H1 (cell line): ENCODE measurements around the gene TBC1D25. TPM values are rescaled to one million over a fixed set of nuclear protein-coding genes. Genes with fewer than 3 reads are reported as not detected.

ENCODE experiments used
- CTCF ChIA-PET: fragments of 300-600 bp; sonication (Branson Sonifier 250); formaldehyde crosslinking; loops from one replicate; lab custom pipeline; 2021; ENCODE audit not compliant: partially characterized antibody; lab: Charles Lee
- POLR2A ChIA-PET: fragments of 300-600 bp; sonication (Branson Sonifier 250); formaldehyde crosslinking; loops from one replicate; lab custom pipeline; 2021; ENCODE audit warnings: inconsistent platforms; ENCODE audit not compliant: partially characterized antibody; lab: Charles Lee
- DNase-seq, 2 experiments: peaks; one replicate each; pipeline versions ENCODE4 v3.0.0 to v3.0.0-alpha.2; 2010 to 2022; ENCODE audit warnings: low spot score in 2 of 2, low read depth in 1 of 2, mixed read lengths in 1 of 2
- FAIRE-seq: peaks from 2 replicates; lab custom pipeline; 2011; peaks lifted over from hg19 to GRCh38; lab: Jason Lieb, UNC
- H2AFZ ChIP-seq: 2 replicates; pipeline ENCODE4 v1.8.1; 2012; ENCODE audit warnings: low read length, inconsistent platforms
- H2AK5ac ChIP-seq: 2 replicates; pipeline ENCODE4 v1.6.1; 2013; ENCODE audit warnings: low read depth, low read length
- H2BK120ac ChIP-seq: replicated peaks from 2 replicates; pipeline ENCODE3; 2013; ENCODE audit warnings: low read depth, low read length, inconsistent platforms
- H2BK12ac ChIP-seq: 2 replicates; pipeline ENCODE4 v1.6.1; 2013; ENCODE audit warnings: low read depth, low read length
- H2BK15ac ChIP-seq: 2 replicates; pipeline ENCODE4 v1.6.1; 2013; ENCODE audit warnings: low read length
- H2BK20ac ChIP-seq: 2 replicates; pipeline ENCODE4 v1.6.1; 2013; ENCODE audit warnings: low read length
- H2BK5ac ChIP-seq: 2 replicates; pipeline ENCODE4 v1.6.1; 2013; ENCODE audit warnings: low read depth, low read length
- H3K14ac ChIP-seq: 2 replicates; pipeline ENCODE4 v1.6.1; 2013; ENCODE audit warnings: inconsistent platforms; ENCODE audit not compliant: insufficient read length
- H3K18ac ChIP-seq: 2 replicates; pipeline ENCODE4 v1.6.1; 2013; ENCODE audit warnings: low read length; ENCODE audit errors: extremely low read depth
- H3K23ac ChIP-seq: 2 replicates; pipeline ENCODE4 v1.6.1; 2013; ENCODE audit warnings: inconsistent platforms; ENCODE audit not compliant: insufficient read length
- H3K23me2 ChIP-seq: 2 replicates; pipeline ENCODE4 v1.6.1; 2013; ENCODE audit warnings: low read depth, low read length
- H3K27ac ChIP-seq: 2 replicates; pipeline ENCODE4 v1.6.1; 2011; ENCODE audit warnings: low read depth, low read length, inconsistent platforms
- H3K27me3 ChIP-seq, 4 experiments: replicated peaks in 1 of 4; 1 replicate in 1 of 4; 2 replicates in 3 of 4; pipeline versions ENCODE4 v1.6.1 to v1.8.1; 2011 to 2013; ENCODE audit warnings: low read length in 3 of 4, mild to moderate bottlenecking in 3 of 4, inconsistent platforms in 2 of 4, mixed read lengths in 2 of 4, moderate library complexity in 1 of 4; ENCODE audit not compliant: control insufficient read depth in 3 of 4, insufficient read depth in 3 of 4; ENCODE audit errors: extremely low read depth in 1 of 4
- H3K36me3 ChIP-seq, 4 experiments: 2 replicates each; pipeline versions ENCODE4 v1.6.1 to v1.8.1; 2011 to 2013; ENCODE audit warnings: mild to moderate bottlenecking in 4 of 4, low read length in 3 of 4, moderate library complexity in 2 of 4, control low read depth in 1 of 4, inconsistent platforms in 1 of 4; ENCODE audit not compliant: insufficient read depth in 4 of 4, control insufficient read depth in 2 of 4
- H3K4ac ChIP-seq: replicated peaks from 2 replicates; pipeline ENCODE3; 2013; ENCODE audit warnings: low read length, low read depth, mixed read lengths, inconsistent platforms; ENCODE audit not compliant: insufficient read length
- H3K4me1 ChIP-seq, 4 experiments: replicated peaks in 1 of 4; 1 replicate in 1 of 4; 2 replicates in 3 of 4; pipeline versions ENCODE4 v1.6.1 to v1.8.1; 2011 to 2013; ENCODE audit warnings: low read length in 3 of 4, inconsistent platforms in 2 of 4, mixed read lengths in 1 of 4; ENCODE audit not compliant: insufficient read depth in 4 of 4, control insufficient read depth in 3 of 4
- H3K4me2 ChIP-seq, 2 experiments: 2 replicates each; pipeline versions ENCODE4 v1.6.1 to v1.8.1; 2011 to 2013; ENCODE audit warnings: low read depth in 2 of 2, low read length in 2 of 2, control low read depth in 1 of 2, inconsistent platforms in 1 of 2, mild to moderate bottlenecking in 1 of 2; ENCODE audit not compliant: insufficient read depth in 1 of 2
- H3K4me3 ChIP-seq, 4 experiments: fragments of 200-600, 300-600 bp in 1 of 4; sonication (generic), shearing (Covaris generic), sonication (Bioruptor Twin) in 1 of 4; 2 replicates each; pipeline versions ENCODE4 v1.5.1 to v1.8.1; 2011 to 2016; ENCODE audit warnings: low read length in 4 of 4, low read depth in 3 of 4, control low read depth in 2 of 4, inconsistent platforms in 2 of 4, mild to moderate bottlenecking in 2 of 4, mixed read lengths in 1 of 4, moderate library complexity in 1 of 4; ENCODE audit not compliant: insufficient read depth in 2 of 4; ENCODE audit errors: extremely low read depth in 1 of 4
- H3K56ac ChIP-seq: replicated peaks from 2 replicates; pipeline ENCODE3; 2013; ENCODE audit warnings: low read depth, mild to moderate bottlenecking, mixed read lengths, low read length, inconsistent platforms; ENCODE audit not compliant: insufficient read length
- H3K79me1 ChIP-seq: 2 replicates; pipeline ENCODE4 v1.6.1; 2013; ENCODE audit warnings: low read depth, low read length, control low read depth
- H3K79me2 ChIP-seq, 2 experiments: 2 replicates each; pipeline versions ENCODE4 v1.6.1 to v1.8.1; 2012 to 2013; ENCODE audit warnings: low read length in 2 of 2, mild to moderate bottlenecking in 2 of 2, inconsistent platforms in 1 of 2; ENCODE audit not compliant: insufficient read depth in 2 of 2, control insufficient read depth in 1 of 2
- H3K9ac ChIP-seq, 4 experiments: replicated peaks in 1 of 4; 1 replicate in 1 of 4; 2 replicates in 3 of 4; pipeline versions ENCODE4 v1.6.1 to v1.8.1; 2011 to 2013; ENCODE audit warnings: low read depth in 3 of 4, low read length in 3 of 4, control low read depth in 2 of 4, mild to moderate bottlenecking in 2 of 4, moderate library complexity in 2 of 4, inconsistent platforms in 1 of 4; ENCODE audit errors: extremely low read depth in 1 of 4
- H3K9me3 ChIP-seq, 2 experiments: 2 replicates each; pipeline versions ENCODE4 v1.6.1 to v1.8.1; 2012 to 2013; ENCODE audit warnings: mild to moderate bottlenecking in 2 of 2, moderate library complexity in 2 of 2, control low read depth in 1 of 2, inconsistent platforms in 1 of 2, low read depth in 1 of 2, low read length in 1 of 2, mixed read lengths in 1 of 2; ENCODE audit not compliant: insufficient read depth in 2 of 2
- H4K20me1 ChIP-seq, 2 experiments: replicated peaks in 1 of 2; 2 replicates each; pipeline versions ENCODE3 to v1.8.1; 2011 to 2013; ENCODE audit warnings: inconsistent platforms in 2 of 2, low read length in 2 of 2, mild to moderate bottlenecking in 1 of 2; ENCODE audit not compliant: insufficient read depth in 2 of 2, control insufficient read depth in 1 of 2
- H4K5ac ChIP-seq: 2 replicates; pipeline ENCODE4 v1.6.1; 2013; ENCODE audit warnings: low read length, low read depth, mixed read lengths, inconsistent platforms; ENCODE audit not compliant: insufficient read length
- H4K8ac ChIP-seq: 2 replicates; pipeline ENCODE4 v1.8.0; 2013; ENCODE audit warnings: mild to moderate bottlenecking, moderate library complexity, low read length, inconsistent platforms; ENCODE audit not compliant: insufficient read depth; ENCODE audit errors: extremely low read depth
- H4K91ac ChIP-seq: replicated peaks from 2 replicates; pipeline ENCODE3; 2013; ENCODE audit warnings: low read length, mixed read lengths, inconsistent platforms; ENCODE audit not compliant: insufficient read length
- BACH1 ChIP-seq: IDR thresholded peaks from 2 replicates; pipeline ENCODE4 v1.6.1; 2012; ENCODE audit warnings: low read length, improper control_type of control experiment
- BCL11A ChIP-seq, 2 experiments: IDR thresholded peaks; one replicate each; pipeline ENCODE4 v1.6.1; 2011; ENCODE audit warnings: low read depth in 2 of 2, low read length in 2 of 2, mild to moderate bottlenecking in 2 of 2
- CREB1 ChIP-seq: IDR thresholded peaks from 2 replicates; pipeline ENCODE4 v1.6.1; 2012; ENCODE audit warnings: inconsistent platforms
- EZH2 ChIP-seq: fragments of 200-600 bp; sonication (generic); IDR thresholded peaks from 2 replicates; pipeline ENCODE4 v1.7.1; 2012; ENCODE audit warnings: low read depth, mild to moderate bottlenecking, moderate library complexity, low read length, inconsistent platforms; ENCODE audit not compliant: severe bottlenecking
- HDAC6 ChIP-seq: IDR thresholded peaks from one replicate; pipeline ENCODE4 v1.7.1; 2012; ENCODE audit warnings: low read depth, mild to moderate bottlenecking, inconsistent platforms, low read length, moderate library complexity
- JUN ChIP-seq: IDR thresholded peaks from 2 replicates; pipeline ENCODE4 v1.6.1; 2011; ENCODE audit warnings: low read depth, mild to moderate bottlenecking, improper control_type of control experiment, low read length
- KDM5A ChIP-seq: fragments of 200-600 bp; IDR thresholded peaks from 2 replicates; pipeline ENCODE4 v1.7.1; 2012; ENCODE audit warnings: mild to moderate bottlenecking, low read length, inconsistent platforms, mixed read lengths
- POU5F1 ChIP-seq: IDR thresholded peaks from 2 replicates; pipeline ENCODE4 v1.6.1; 2011; ENCODE audit warnings: low read depth, mild to moderate bottlenecking, low read length, moderate library complexity
- RBBP5 ChIP-seq: IDR thresholded peaks from 2 replicates; pipeline ENCODE4 v1.7.1; 2012; ENCODE audit warnings: low read depth, mild to moderate bottlenecking, inconsistent platforms, low read length, moderate library complexity, borderline replicate concordance
- SAP30 ChIP-seq: fragments of 300-600 bp; sonication (generic); IDR thresholded peaks from 2 replicates; pipeline ENCODE4 v1.7.1; 2012; ENCODE audit warnings: low read length, moderate library complexity, mild to moderate bottlenecking, inconsistent platforms; ENCODE audit not compliant: insufficient read depth, insufficient replicate concordance
- SP2 ChIP-seq: IDR thresholded peaks from 2 replicates; pipeline ENCODE4 v1.6.1; 2012; ENCODE audit warnings: mild to moderate bottlenecking, low read length, inconsistent platforms
- TBP ChIP-seq: IDR thresholded peaks from 2 replicates; pipeline ENCODE4 v1.6.1; 2011; ENCODE audit warnings: low read depth, low read length, improper control_type of control experiment
- WGBS, 2 experiments: shearing (Covaris generic) in 1 of 2; methylation state at CpG; one replicate each; pipeline versions ENCODE4 v1.1.6 to v1.1.7; 2013 to 2015; ENCODE audit warnings: low lambda C conversion rate in 2 of 2, mixed read lengths in 2 of 2, inconsistent platforms in 1 of 2, low coverage in 1 of 2, missing lambda C conversion rate in 1 of 2; ENCODE audit not compliant: insufficient replicate concordance in 2 of 2, insufficient coverage in 1 of 2, insufficient read length in 1 of 2; ENCODE audit errors: extremely low coverage in 1 of 2, missing lambda C conversion rate in 1 of 2; 5-methylcytosine and 5-hydroxymethylcytosine counted together
- polyA plus RNA-seq, 7 experiments: library from polyadenylated mRNA; depleted of rRNA in 3 of 7; stranded (reverse) in 5 of 7; unstranded in 2 of 7; fragments of >200 nt in 5 of 7; fragments of 200-250 nt in 2 of 7; gene quantifications; 1 replicate in 5 of 7; 2 replicates in 1 of 7; 4 replicates in 1 of 7; pipeline versions ENCODE4 v1.2.1 to v1.2.3, GENCODE V29; 2011 to 2013; ENCODE audit warnings: missing spikeins in 2 of 7, mixed read lengths in 2 of 7
- total RNA-seq: library from RNA; stranded (reverse); fragmentation: NEBNext Ultra II Directional; extraction: Animal tissue kit (Norgen Biotek cat#: 25700); gene quantifications from 2 replicates; pipeline ENCODE4 v1.2.1, GENCODE V29; 2021
- TF ChIP-seq, protein P1 (sequence below): IDR thresholded peaks from 2 replicates; pipeline ENCODE4 v1.6.1; 2012; ENCODE audit warnings: inconsistent platforms
- TF ChIP-seq, protein P2 (sequence below): IDR thresholded peaks from 2 replicates; pipeline ENCODE4 v1.6.1; 2012; ENCODE audit warnings: inconsistent platforms

TBC1D25 gene
- total and polyA plus RNA-seq, 2 of the 8 experiments (the other 6 are each of a cell fraction or from before 2014, with no cell fraction given) = 6.5 to 6.8 TPM

DNA sequence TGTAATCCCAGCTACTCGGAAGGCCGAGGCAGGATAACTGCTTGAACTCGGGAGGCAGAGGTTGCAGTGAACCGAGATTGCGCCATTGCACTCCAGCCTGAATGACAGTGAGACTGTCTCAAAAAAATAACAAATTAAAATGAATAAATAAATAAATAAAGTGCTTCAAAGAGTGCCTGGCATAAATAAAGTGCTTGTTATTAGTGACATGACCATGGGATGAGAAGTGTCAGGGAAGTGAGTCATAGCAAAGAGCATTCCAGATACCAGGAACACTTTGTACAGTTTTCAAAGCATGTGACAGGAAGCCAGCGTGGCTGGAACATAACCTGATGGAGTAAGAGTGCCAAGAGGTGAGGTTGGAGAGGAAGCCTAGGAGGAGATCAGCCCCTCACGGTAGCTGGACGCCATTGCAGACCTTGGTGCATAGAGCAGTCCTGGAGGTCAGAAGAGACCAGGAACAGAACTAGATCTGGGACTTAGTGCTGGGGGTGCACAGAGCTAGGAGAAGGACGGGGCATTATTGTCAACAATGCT lies 51.8 kb downstream of the TBC1D25 start:
- no peaks in the 10 kb centered on the region; the same call in 1 of the 2 replicates for H3K23me2 ChIP-seq
- no peak overlapping the region for H3K18ac ChIP-seq
- no peaks in the 10 kb centered on the region for H3K4me1 ChIP-seq
- H3K9me3 ChIP-seq = no peaks in the 10 kb centered on the region
- no peak overlapping the region for H3K4me3 ChIP-seq
- no peak overlapping the region for H2BK20ac ChIP-seq
- H4K8ac ChIP-seq = no peak overlapping the region
- POLR2A ChIA-PET = interaction anchor here (0.9 to 6.7 kb wide), 3 partner anchors 10 to 16 kb away, joined by 3 to 27 read pairs (median 13); partner anchors contain the start of gene RBM3
- H2AK5ac ChIP-seq = no peak overlapping the region
- WGBS, 2 experiments = 89% methylated on average over 9 of the region's 9 CpGs; no CpG with 5 or more reads in 1 of the 2 experiments
- no peak overlapping the region for H4K5ac ChIP-seq
- H4K20me1 ChIP-seq = no peaks in the 10 kb centered on the region
- no peak overlapping the region for H2BK15ac ChIP-seq
- no peak overlapping the region for H3K56ac ChIP-seq
- no peak overlapping the region for H4K91ac ChIP-seq
- no peak overlapping the region for H3K4me2 ChIP-seq
- H3K79me2 ChIP-seq = no peaks in the 10 kb centered on the region
- H3K36me3 ChIP-seq = no peaks in the 10 kb centered on the region; a peak in 1 of 8 replicates
- no peak overlapping the region for H2AFZ ChIP-seq
- no peak overlapping the region for H3K27ac ChIP-seq
- no peak for FAIRE-seq
- no peaks in the 10 kb centered on the region for H3K27me3 ChIP-seq
- H3K23ac ChIP-seq = no peak overlapping the region
- no peak overlapping the region for H3K4ac ChIP-seq
- CTCF ChIA-PET = interaction anchor here (1.4 kb wide), 1 partner anchor 15 kb away, joined by 3 read pairs; no protein-coding TSS in a partner anchor
- H2BK12ac ChIP-seq = no peak overlapping the region
- no peak for DNase-seq
- H3K14ac ChIP-seq = no peak overlapping the region
- no peak overlapping the region for H3K9ac ChIP-seq
- H3K79me1 ChIP-seq = no peaks in the 10 kb centered on the region
- no peak overlapping the region for H2BK120ac ChIP-seq
- H2BK5ac ChIP-seq = no peak overlapping the region
- TF ChIP-seq CREB1 (no peak), SAP30 (no peak), EZH2 (no peak), JUN (no peak), SP2 (no peak), BACH1 (no peak), RBBP5 (no peak), KDM5A (no peak), HDAC6 (no peak), TBP (no peak), POU5F1 (no peak), BCL11A (IDR thresholded peaks at IDR 0.05; ENCODE audit: low read depth in 2 of 2, low read length in 2 of 2) (no peak)
- TF ChIP-seq, protein P1, sequence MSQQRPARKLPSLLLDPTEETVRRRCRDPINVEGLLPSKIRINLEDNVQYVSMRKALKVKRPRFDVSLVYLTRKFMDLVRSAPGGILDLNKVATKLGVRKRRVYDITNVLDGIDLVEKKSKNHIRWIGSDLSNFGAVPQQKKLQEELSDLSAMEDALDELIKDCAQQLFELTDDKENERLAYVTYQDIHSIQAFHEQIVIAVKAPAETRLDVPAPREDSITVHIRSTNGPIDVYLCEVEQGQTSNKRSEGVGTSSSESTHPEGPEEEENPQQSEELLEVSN = no peak
- TF ChIP-seq, protein P2, sequence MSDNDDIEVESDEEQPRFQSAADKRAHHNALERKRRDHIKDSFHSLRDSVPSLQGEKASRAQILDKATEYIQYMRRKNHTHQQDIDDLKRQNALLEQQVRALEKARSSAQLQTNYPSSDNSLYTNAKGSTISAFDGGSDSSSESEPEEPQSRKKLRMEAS = no peak
